HL-60 (cell line): ENCODE results near the gene CYP3A4.
"Not testable (repeated sequence)": the region's sequence is repeated elsewhere in the genome, so short reads cannot be mapped to it uniquely, and the experiment has no call there.

Experiments used
- CTCF ChIP-seq: IDR thresholded peaks from one replicate; pipeline ENCODE4 v1.5.1; 2011; ENCODE audit warnings: low read length, control low read depth, inconsistent platforms; ENCODE audit not compliant: insufficient read depth
- GABPA ChIP-seq: IDR thresholded peaks from 2 replicates; pipeline ENCODE4 v1.6.1; 2012; ENCODE audit warnings: low read depth
- SPI1 ChIP-seq: IDR thresholded peaks from 2 replicates; pipeline ENCODE4 v1.6.1; 2012; ENCODE audit warnings: low read depth, mild to moderate bottlenecking, borderline replicate concordance

GRCh38 chr7:99803118-99803517, 19.1 kb upstream of the CYP3A4 start:
- TF ChIP-seq CTCF, SPI1, GABPA: not testable (repeated sequence)
